Measurements from ENCODE around the gene TMEM239. TPM values are rescaled to one million over a fixed set of nuclear protein-coding genes. Genes with fewer than 3 reads are reported as not detected.

The TMEM239 gene
- total RNA-seq, 1 donor from 2014 or later: not detected

GRCh38 chr20:2833761-2834160 lies 17.6 kb downstream of the TMEM239 start:
- Mint-ChIP-seq H3K9me3 (no peaks in the 10 kb centered on the region), H3K4me1 (peaks cover 4% of the 10 kb centered on the region), H3K4me3 (no peak overlapping the region), H3K27ac (ENCODE audit: unreplicated experiment) (no peak overlapping the region), H3K36me3 (ENCODE audit: low read depth) (peaks cover 22% of the 10 kb centered on the region), H3K27me3 (ENCODE audit: low read depth) (peaks cover 10% of the 10 kb centered on the region)
- no peak for DNase-seq (ENCODE audit: low read depth, low spot score)
- no peak for TF ChIP-seq CTCF (conservative IDR thresholded peaks at IDR 0.05)

GRCh38 chr20:2834401-2835110 lies 18.4 kb downstream of the TMEM239 start:
- Mint-ChIP-seq H3K27me3 (ENCODE audit: low read depth) (peaks cover 5% of the 10 kb centered on the region), H3K36me3 (ENCODE audit: low read depth) (peaks cover 27% of the 10 kb centered on the region), H3K9me3 (no peaks in the 10 kb centered on the region), H3K27ac (ENCODE audit: unreplicated experiment) (no peak overlapping the region), H3K4me3 (no peak overlapping the region), H3K4me1 (peaks cover 10% of the 10 kb centered on the region)
- no peak for DNase-seq (ENCODE audit: low read depth, low spot score)
- TF ChIP-seq CTCF (conservative IDR thresholded peaks at IDR 0.05): no peak

GRCh38 chr20:2835331-2835796 lies 19.2 kb downstream of the TMEM239 start:
- Mint-ChIP-seq H3K9me3 (no peaks in the 10 kb centered on the region), H3K4me1 (peaks cover 11% of the 10 kb centered on the region), H3K27me3 (ENCODE audit: low read depth) (no peaks in the 10 kb centered on the region), H3K4me3 (no peak overlapping the region), H3K27ac (ENCODE audit: unreplicated experiment) (peak overlapping the region; percentile 75), H3K36me3 (ENCODE audit: low read depth) (peaks cover 27% of the 10 kb centered on the region)
- no peak for TF ChIP-seq CTCF (conservative IDR thresholded peaks at IDR 0.05)
- DNase-seq (ENCODE audit: low read depth, low spot score): no peak

- Mint-ChIP-seq H3K36me3 (ENCODE audit: low read depth) (peaks cover 27% of the 10 kb centered on the region), H3K27ac (ENCODE audit: unreplicated experiment) (peak overlapping the region; percentile 5), H3K4me3 (peak overlapping the region; percentile 43), H3K4me1 (peaks cover 11% of the 10 kb centered on the region), H3K27me3 (ENCODE audit: low read depth) (no peaks in the 10 kb centered on the region), H3K9me3 (no peaks in the 10 kb centered on the region)
- TF ChIP-seq CTCF (conservative IDR thresholded peaks at IDR 0.05): no peak
- no peak for DNase-seq (ENCODE audit: low read depth, low spot score)
Measured at GRCh38 chr20:2836035-2836434, 19.9 kb downstream of the TMEM239 start.

- Mint-ChIP-seq H3K9me3 (no peaks in the 10 kb centered on the region), H3K27ac (ENCODE audit: unreplicated experiment) (no peak overlapping the region), H3K4me3 (peak overlapping the region; percentile 72), H3K27me3 (ENCODE audit: low read depth) (no peaks in the 10 kb centered on the region), H3K36me3 (ENCODE audit: low read depth) (peaks cover 27% of the 10 kb centered on the region), H3K4me1 (peaks cover 13% of the 10 kb centered on the region)
- no peak for TF ChIP-seq CTCF (conservative IDR thresholded peaks at IDR 0.05)
- no peak for DNase-seq (ENCODE audit: low read depth, low spot score)
Measured at GRCh38 chr20:2837221-2837960, 21.2 kb downstream of the TMEM239 start.
